Activated naive CD8-positive, alpha-beta T cell treated with anti-CD3 and anti-CD28 coated beads, Interleukin-2, amount 10 ng/mL, durations not matched to agents 7 days and 5 days (primary cell): ENCODE measurements around the gene SLC43A1. TPM values are rescaled to one million over a fixed set of nuclear protein-coding genes. Genes with fewer than 3 reads are reported as not detected.
A peak's percentile ranks its signal among the peaks of the same experiment; 100 is the strongest.
"Not testable (repeated sequence)": the region's sequence is repeated elsewhere in the genome, so short reads cannot be mapped to it uniquely, and the experiment has no call there.

Source experiments
- ATAC-seq: fragments of 150-1000 bp; cut with Tn5 transposase; one replicate; pipeline ENCODE4 v1.10.0; 2021; ENCODE audit warnings: low read depth, moderate library complexity
- POLR2A ChIA-PET: fragments of 350-600 bp; sonication (Branson Sonifier 250); formaldehyde crosslinking; loops from one replicate; lab custom pipeline; 2021; ENCODE audit warnings: antibody characterized with exemption; lab: Charles Lee
- DNase-seq: peaks from one replicate; pipeline ENCODE4 v3.0.0; 2021
- H3K27ac Mint-ChIP-seq: one replicate; pipeline ENCODE4 v1.8.0; 2022; ENCODE audit warnings: mild to moderate bottlenecking, mixed read lengths
- H3K27me3 Mint-ChIP-seq: one replicate; pipeline ENCODE4 v1.8.0; 2022; ENCODE audit warnings: mild to moderate bottlenecking, moderate library complexity, mixed read lengths
- H3K36me3 Mint-ChIP-seq: one replicate; pipeline ENCODE4 v1.8.0; 2021; ENCODE audit warnings: mild to moderate bottlenecking, mixed read lengths
- H3K4me1 Mint-ChIP-seq: one replicate; pipeline ENCODE4 v1.8.0; 2021; ENCODE audit warnings: mixed read lengths
- H3K4me3 Mint-ChIP-seq: one replicate; pipeline ENCODE4 v1.8.0; 2022; ENCODE audit warnings: mild to moderate bottlenecking, moderate library complexity, mixed read lengths
- H3K9me3 Mint-ChIP-seq: one replicate; pipeline ENCODE4 v1.8.0; 2021; ENCODE audit warnings: mixed read lengths
- total RNA-seq, 2 experiments: library from RNA; stranded (reverse); gene quantifications; one replicate each; pipeline ENCODE4 v1.2.3, GENCODE V29; 2021

SLC43A1 gene
- total RNA-seq, 2 experiments from 2014 or later = 28.2 to 28.8 TPM

DNA sequence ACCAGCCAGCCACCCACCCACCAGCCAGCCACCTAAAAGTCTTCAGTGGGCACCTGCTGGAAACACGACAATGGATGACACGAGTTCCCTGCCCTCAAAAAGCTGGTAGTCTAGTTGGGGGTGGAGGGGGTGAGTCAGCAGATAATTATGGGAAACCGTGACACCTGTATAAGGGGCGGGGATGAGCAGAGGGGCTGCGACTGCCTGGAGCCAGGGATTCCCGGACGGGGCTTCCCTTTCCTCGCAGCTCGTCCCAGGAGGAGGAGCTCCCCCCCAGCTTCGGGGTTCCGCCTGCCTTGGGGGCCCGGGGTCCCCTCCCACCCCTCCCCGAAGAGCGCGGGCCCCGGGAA, 57.5 kb downstream of the SLC43A1 start:
- Mint-ChIP-seq H3K36me3 (no peaks in the 10 kb centered on the region), H3K9me3 (no peaks in the 10 kb centered on the region), H3K4me3 (peak overlapping the region; percentile 51), H3K27me3 (peaks cover 54% of the 10 kb centered on the region), H3K4me1 (peaks cover 25% of the 10 kb centered on the region), H3K27ac (no peak overlapping the region)
- ATAC-seq (no peak), DNase-seq (no peak)
- POLR2A ChIA-PET = interaction anchor here (0.6 to 2.0 kb wide), 10 partner anchors 20 to 183 kb away, joined by 3 to 11 read pairs (median 4); partner anchors contain the start of gene TIMM10

DNA sequence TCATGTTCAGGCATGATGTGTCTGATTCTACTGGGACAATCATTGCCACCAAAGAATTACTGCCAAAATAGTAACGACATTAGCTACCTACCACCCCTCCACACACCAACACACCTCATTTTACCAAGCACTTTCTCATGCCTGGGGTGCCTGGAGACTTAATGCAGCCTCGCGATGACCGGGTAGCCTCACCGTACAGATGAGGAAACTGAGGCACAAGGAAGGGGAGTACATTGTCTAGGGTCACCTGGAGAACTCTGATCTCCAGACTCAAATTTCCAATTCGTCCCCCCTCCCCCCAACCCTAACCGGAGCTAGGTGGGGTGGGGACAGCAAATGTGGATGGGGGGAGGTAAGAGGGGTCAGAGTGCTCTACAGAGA, 57.9 kb downstream of the SLC43A1 start:
- ATAC-seq = peak; percentile 19
- Mint-ChIP-seq H3K4me3 (peak overlapping the region; percentile 51), H3K4me1 (peaks cover 21% of the 10 kb centered on the region), H3K36me3 (no peaks in the 10 kb centered on the region), H3K27me3 (peaks cover 52% of the 10 kb centered on the region), H3K27ac (no peak overlapping the region), H3K9me3 (no peaks in the 10 kb centered on the region)
- POLR2A ChIA-PET = interaction anchor here (0.6 to 2.0 kb wide), 10 partner anchors 20 to 184 kb away, joined by 3 to 11 read pairs (median 4); partner anchors contain the start of gene TIMM10
- DNase-seq = no peak

DNA sequence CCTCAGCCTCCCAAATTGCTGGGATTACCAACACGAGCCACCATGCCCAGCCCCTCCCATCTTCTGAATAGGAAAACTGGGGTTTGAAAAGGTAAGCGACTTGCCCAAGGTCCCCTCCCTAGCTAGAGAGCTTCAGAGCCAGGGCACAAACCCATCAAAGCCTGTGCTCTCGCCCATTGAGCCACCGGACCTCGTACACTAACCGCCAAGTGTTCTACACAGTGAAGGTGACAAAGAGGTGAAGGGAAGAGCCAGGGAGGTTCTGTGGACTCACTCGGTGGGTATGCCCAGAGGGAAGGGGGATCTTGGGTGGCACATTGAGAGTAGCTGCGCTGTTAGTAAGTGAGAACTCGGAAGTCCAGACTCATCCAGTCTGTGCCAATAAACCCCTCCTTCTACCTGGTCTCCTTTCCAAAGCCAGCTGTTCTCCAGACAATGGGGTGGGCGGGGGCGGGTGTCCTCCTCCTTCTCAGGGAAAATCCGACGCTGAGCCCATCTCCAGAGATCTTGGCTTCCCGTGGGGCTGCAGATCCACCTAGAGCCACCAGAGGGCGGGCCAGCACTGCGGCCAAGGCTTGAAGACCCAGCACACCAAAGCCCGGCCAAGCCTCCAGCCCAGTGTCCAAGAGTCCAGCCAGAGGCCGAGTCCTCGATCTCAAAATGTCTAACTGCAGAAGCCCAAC, 58.4 kb downstream of the SLC43A1 start:
- Mint-ChIP-seq H3K4me3 (peak overlapping the region; percentile 51), H3K4me1 (peaks cover 21% of the 10 kb centered on the region), H3K27ac (no peak overlapping the region), H3K36me3 (no peaks in the 10 kb centered on the region), H3K27me3 (peaks cover 48% of the 10 kb centered on the region), H3K9me3 (no peaks in the 10 kb centered on the region)
- POLR2A ChIA-PET = interaction anchor here (1.0 to 2.0 kb wide), 7 partner anchors 21 to 184 kb away, joined by 3 to 11 read pairs (median 4); partner anchors contain the start of gene TIMM10
- ATAC-seq = peak; percentile 35
- DNase-seq = peak; percentile 82

DNA sequence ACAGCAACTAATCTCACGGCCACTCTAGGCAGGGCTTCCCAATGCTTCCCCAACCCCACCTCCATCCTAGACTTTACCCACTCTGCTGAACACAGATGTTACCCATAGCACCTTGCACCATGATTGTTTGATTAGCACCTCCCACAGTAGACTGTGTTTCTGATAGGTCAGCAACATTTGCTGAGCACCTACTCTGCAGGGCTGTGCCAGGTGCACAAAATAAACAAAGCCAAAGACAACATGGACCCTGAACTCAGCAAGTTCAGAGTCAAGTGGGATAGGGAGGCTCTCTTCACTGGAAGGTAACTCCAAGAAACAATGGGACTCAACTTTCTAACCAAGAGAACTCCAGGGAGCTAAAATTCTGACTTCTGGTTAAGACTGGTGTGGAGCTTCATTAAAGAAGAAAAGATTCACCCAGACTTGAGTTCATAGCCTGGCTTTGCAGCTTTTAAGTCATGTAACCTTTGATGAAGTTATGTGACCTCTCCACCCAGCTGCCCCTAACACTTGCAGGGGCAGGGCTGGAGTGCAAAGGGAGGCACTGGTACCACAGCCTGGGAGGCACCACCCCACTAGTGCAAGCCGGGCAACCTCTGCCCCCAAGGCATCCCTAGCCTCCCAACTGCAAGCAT, 61.8 kb downstream of the SLC43A1 start:
- Mint-ChIP-seq H3K27ac (no peak overlapping the region), H3K36me3 (no peaks in the 10 kb centered on the region), H3K4me3 (no peak overlapping the region), H3K4me1 (peaks cover 9% of the 10 kb centered on the region), H3K27me3 (peaks cover 27% of the 10 kb centered on the region), H3K9me3 (no peaks in the 10 kb centered on the region)
- POLR2A ChIA-PET = no interaction called here
- ATAC-seq (no peak), DNase-seq (no peak)

DNA sequence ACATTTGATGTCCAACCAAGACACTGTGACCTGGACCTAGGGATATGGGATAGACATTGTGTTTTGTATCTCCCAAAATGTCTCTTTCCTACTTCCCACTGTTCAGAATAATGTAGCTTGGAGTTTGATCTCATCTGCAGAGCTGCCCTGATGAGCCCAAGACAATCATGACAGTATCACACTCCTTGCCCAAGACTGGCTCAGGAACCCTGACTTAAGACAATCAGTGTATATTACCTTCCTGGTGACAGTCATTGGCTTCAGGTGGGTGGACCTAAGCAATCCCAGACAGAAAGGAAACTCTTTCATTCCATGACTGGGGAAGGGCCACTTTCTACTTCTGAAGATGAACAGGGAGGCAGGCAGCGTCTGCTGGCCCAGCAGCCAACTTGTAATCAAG, 69.4 kb downstream of the SLC43A1 start:
- POLR2A ChIA-PET = no interaction called here
- no peak for ATAC-seq
- Mint-ChIP-seq H3K27ac (no peak overlapping the region), H3K4me3 (no peak overlapping the region), H3K4me1 (peaks cover 3% of the 10 kb centered on the region), H3K36me3 (no peaks in the 10 kb centered on the region), H3K27me3 (peaks cover 4% of the 10 kb centered on the region), H3K9me3 (no peaks in the 10 kb centered on the region)
- DNase-seq = no peak

DNA sequence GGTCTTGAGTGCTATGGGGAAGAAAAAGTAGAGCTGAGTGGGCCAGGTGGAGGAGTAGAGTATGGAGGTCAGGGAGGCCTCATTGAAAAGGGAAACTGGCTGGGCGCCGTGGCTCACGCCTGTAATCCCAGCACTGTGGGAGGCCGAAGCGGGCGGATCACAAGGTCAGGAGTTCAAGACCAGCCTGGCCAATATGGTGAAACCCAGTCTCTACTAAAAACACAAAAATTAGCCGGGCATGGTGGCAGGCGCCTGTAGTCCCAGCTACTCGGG, 70.4 kb downstream of the SLC43A1 start:
- DNase-seq, H3K36me3 Mint-ChIP-seq, H3K4me1 Mint-ChIP-seq, H3K9me3 Mint-ChIP-seq, H3K27ac Mint-ChIP-seq, ATAC-seq, POLR2A ChIA-PET, H3K27me3 Mint-ChIP-seq, H3K4me3 Mint-ChIP-seq: not testable (repeated sequence)

DNA sequence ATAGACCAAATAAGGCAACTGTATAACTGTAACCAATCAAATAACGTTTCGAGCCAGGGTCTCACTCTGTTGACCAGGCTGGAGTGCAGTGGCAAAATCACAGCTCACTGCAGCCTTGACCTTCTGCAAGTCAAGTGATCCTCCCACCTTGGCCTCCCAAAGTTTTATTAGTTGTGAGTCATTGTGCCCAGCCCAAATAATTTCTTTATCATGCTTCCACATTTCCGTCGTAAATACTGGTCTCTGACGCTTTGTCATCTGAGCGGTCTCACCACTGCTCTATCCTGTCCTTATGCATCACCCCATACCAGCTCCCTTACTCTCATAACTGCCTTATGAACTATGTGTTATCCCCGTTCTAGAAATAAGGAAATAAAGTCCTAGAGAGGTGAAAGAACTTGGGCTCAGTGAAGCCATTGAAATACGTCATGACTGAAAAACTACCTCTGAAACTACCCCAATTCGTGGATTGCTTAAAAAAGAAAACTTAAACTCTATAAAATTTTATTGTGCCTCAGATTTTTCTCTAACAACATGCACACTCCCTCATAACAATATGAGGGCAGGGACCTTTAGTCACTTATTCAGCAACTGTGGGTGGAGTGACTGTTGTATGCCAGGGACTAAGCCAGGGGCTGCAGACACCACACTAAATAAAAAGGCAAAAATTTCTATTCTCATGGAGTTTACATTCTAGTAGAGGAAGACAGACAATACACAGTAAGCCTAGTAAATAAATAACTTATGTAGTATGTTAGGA, 71.0 kb downstream of the SLC43A1 start:
- Mint-ChIP-seq H3K36me3 (no peaks in the 10 kb centered on the region), H3K9me3 (no peaks in the 10 kb centered on the region), H3K27me3 (peaks cover 4% of the 10 kb centered on the region), H3K4me1 (peaks cover 3% of the 10 kb centered on the region), H3K4me3 (no peak overlapping the region), H3K27ac (no peak overlapping the region)
- DNase-seq (no peak), ATAC-seq (no peak)
- POLR2A ChIA-PET = no interaction called here

DNA sequence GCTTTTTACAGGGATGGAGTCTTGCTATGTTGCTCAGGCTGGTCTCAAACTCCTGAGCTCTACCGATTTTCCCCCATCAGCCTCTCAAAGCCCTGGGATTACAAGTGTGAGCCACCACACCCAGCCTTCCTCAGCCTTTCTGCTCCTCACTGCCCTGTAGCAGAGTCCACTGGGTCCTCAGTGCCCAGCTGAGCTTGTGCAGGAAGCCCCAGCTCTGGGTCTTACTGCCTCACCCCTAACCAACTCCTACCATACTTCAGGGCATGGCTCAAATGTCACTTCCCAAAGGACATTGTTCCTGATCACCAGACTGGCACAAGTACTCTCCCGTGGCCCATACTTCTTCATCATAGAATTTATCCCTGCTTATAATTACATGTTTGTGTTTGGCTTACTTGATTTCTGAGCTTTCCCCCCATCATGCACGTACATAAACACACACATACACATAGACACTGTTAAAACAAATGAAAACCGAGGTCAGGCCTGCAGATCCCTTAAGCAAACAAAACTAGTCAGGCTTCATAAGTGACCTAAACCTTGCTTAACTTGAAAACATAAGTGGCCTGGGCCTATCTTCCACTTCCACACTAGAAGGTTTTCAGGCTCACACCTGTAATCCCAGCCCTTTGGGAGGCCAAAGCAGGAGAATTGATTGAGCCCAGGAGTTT, 74.6 kb downstream of the SLC43A1 start:
- DNase-seq (no peak), ATAC-seq (no peak)
- Mint-ChIP-seq H3K36me3 (no peaks in the 10 kb centered on the region), H3K27me3 (no peaks in the 10 kb centered on the region), H3K4me1 (no peaks in the 10 kb centered on the region), H3K27ac (no peak overlapping the region), H3K9me3 (no peaks in the 10 kb centered on the region), H3K4me3 (no peak overlapping the region)
- POLR2A ChIA-PET = no interaction called here

DNA sequence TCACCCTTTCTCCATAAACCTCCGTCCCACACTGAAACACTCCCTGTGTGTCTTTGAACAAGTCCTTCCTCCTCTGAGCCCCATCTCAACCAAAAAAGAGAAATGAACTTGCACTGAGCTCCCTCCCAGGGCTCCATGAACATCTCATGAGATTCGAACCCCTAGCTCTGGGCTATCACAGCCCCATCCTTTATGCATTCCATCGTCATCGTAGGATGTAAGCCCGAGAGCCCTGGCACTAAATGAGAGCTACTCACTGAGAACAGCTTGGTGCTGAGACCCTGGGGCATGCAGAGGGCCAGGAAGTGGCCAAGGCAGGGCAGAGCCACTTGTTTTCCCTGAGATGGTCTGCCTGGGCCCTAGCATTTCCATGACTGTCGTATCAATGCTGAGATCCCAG, 75.7 kb downstream of the SLC43A1 start:
- DNase-seq (no peak), ATAC-seq (no peak)
- Mint-ChIP-seq H3K27ac (no peak overlapping the region), H3K36me3 (no peaks in the 10 kb centered on the region), H3K27me3 (peaks cover 4% of the 10 kb centered on the region), H3K9me3 (no peaks in the 10 kb centered on the region), H3K4me3 (no peak overlapping the region), H3K4me1 (no peaks in the 10 kb centered on the region)
- POLR2A ChIA-PET = no interaction called here

DNA sequence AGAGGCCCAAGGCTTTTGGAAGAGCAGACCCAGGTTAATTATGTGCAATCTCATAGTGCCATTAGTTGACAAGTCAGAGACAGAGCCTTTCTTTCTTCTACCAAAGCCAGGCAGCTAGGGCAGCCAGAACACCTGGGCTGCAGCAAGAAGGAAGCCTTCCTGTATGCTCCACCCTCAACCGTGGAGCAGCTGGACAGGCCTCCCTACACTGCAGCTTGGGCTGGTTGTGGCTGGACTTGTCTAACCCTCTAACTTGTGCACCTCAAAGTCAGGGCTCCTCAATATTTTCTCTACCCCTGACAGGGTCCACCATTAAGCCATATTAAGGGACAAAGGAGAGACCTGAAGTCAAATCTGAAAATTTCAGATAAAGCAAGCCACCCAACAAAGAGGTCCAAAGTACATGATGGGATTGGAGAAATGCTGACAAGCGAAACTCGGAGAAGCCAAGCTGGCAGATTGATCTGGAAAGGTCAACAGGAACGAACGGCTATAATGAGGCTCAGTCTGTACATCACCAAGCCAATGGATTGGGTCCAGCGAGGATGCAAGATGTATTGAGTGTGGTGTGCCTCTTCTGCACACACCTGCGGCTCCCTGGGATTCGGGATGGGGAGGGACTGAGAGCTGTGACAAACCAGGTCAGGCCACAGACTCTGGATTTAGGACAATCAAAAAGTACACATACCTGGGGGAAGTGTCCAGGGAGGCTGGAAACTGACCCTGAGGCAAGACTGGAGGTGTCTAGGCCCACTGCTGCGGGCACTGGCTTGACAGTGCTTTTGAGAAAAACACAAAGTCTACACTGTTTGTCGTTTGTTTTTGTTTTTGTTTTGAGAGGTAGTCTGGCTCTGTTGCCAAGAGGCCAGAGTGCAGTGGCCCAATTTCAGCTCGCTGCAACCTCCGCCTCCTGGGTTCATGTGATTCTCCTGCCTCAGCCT, 76.9 kb downstream of the SLC43A1 start:
- POLR2A ChIA-PET = no interaction called here
- H3K4me3 Mint-ChIP-seq = no peak overlapping the region
- no peak for ATAC-seq
- H3K27me3 Mint-ChIP-seq = peaks cover 4% of the 10 kb centered on the region
- DNase-seq = no peak
- no peaks in the 10 kb centered on the region for H3K9me3 Mint-ChIP-seq
- no peak overlapping the region for H3K27ac Mint-ChIP-seq
- no peaks in the 10 kb centered on the region for H3K4me1 Mint-ChIP-seq
- no peaks in the 10 kb centered on the region for H3K36me3 Mint-ChIP-seq

DNA sequence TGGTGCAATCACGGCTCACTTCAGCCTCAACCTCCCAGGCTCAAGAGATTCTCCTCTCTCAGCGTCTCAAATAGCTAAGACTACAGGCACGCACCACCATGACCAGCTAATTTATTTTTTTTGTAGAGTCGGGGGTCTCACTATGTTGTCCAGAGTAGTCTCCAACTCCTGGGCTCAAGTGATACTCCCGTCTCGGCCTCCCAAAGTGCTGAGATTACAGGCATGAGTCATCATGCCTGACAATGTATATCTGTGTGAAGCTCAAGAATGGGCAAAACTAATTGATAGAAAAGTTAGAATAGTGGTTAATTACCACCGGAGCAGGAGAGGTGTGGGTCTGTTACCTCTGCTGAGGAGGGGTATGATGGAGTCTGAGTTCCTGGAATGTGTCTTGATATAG, 79.5 kb downstream of the SLC43A1 start:
- peaks cover 5% of the 10 kb centered on the region for H3K4me1 Mint-ChIP-seq
- H3K27ac Mint-ChIP-seq = no peak overlapping the region
- no peaks in the 10 kb centered on the region for H3K36me3 Mint-ChIP-seq
- POLR2A ChIA-PET = no interaction called here
- peaks cover 4% of the 10 kb centered on the region for H3K27me3 Mint-ChIP-seq
- no peak overlapping the region for H3K4me3 Mint-ChIP-seq
- ATAC-seq (no peak), DNase-seq (no peak)
- H3K9me3 Mint-ChIP-seq = no peaks in the 10 kb centered on the region

DNA sequence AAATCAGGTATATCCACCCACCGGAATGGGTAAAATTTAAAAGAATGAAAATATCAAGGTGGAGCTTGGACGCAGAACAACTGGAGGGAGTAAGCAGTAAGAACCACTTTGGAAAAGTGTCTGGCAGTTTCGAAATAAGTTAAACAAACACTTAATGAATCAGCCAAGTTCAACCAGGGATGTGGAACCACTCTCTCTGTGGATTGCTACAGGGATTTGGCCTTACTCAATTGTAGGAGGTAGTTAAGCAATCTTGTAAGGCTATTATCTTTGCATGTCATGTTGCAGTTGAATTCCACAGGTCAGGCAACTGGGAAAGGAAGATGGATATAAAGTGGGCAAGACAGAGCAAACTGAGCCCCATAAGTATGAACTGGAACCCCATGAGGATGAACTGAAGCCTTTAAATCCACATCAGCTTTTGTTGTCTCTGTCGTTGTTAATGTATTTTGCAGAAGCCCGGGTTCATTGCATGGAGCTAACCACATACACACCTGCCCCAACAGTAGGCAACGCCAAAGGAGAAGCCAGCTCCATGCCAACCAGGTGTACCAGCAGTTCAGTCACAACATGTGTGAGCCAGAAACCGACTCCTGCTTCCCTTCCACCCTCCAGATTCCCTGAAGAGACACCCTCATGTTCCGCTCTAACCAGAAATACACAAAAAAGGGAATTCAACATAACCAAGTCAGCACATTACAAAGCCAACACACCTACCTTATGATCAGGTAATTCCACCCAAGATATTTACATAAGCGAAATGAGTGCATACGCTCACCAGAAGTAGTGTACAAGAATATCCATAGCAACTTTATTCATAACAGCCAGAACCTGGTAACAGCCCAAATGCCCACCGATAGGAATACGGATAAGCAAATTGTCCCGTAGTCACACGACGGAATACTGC, 80.6 kb downstream of the SLC43A1 start:
- Mint-ChIP-seq H3K4me3 (no peak overlapping the region), H3K9me3 (no peaks in the 10 kb centered on the region), H3K27me3 (peaks cover 4% of the 10 kb centered on the region), H3K36me3 (no peaks in the 10 kb centered on the region), H3K4me1 (peaks cover 5% of the 10 kb centered on the region), H3K27ac (no peak overlapping the region)
- POLR2A ChIA-PET = no interaction called here
- no peak for DNase-seq
- no peak for ATAC-seq
